Calu3 (cell line): ENCODE results near the gene OR4C3. TPM values are rescaled to one million over a fixed set of nuclear protein-coding genes. Genes with fewer than 3 reads are reported as not detected.
"Not testable (repeated sequence)": the region's sequence is repeated elsewhere in the genome, so short reads cannot be mapped to it uniquely, and the experiment has no call there.

Source experiments
- BruUV-seq: library from RNA; stranded (reverse); fragments of 400-500 nt; replicated peaks from 2 replicates; lab custom pipeline; 2021; lab: Mats Ljungman, UMichigan
- CTCF ChIA-PET: fragments of 300-600 bp; sonication (Branson Sonifier 250); formaldehyde crosslinking; loops from one replicate; lab custom pipeline; 2022; ENCODE audit warnings: antibody characterized with exemption; lab: Charles Lee
- DNase-seq: peaks from one replicate; pipeline ENCODE4 v3.0.0; 2022
- H3K27ac Mint-ChIP-seq: one replicate; pipeline ENCODE4 v1.8.0; 2022; ENCODE audit warnings: mixed read lengths; ENCODE audit not compliant: unreplicated experiment
- H3K27me3 Mint-ChIP-seq: one replicate; pipeline ENCODE4 v1.8.0; 2022; ENCODE audit warnings: mixed read lengths; ENCODE audit not compliant: unreplicated experiment
- H3K36me3 Mint-ChIP-seq: one replicate; pipeline ENCODE4 v1.8.0; 2022; ENCODE audit warnings: mild to moderate bottlenecking, moderate library complexity, mixed read lengths; ENCODE audit not compliant: insufficient read depth, unreplicated experiment
- H3K4me1 Mint-ChIP-seq: one replicate; pipeline ENCODE4 v1.8.0; 2022; ENCODE audit warnings: mild to moderate bottlenecking, low read depth, mixed read lengths; ENCODE audit not compliant: unreplicated experiment
- H3K4me3 Mint-ChIP-seq: one replicate; pipeline ENCODE4 v1.8.0; 2022; ENCODE audit warnings: mild to moderate bottlenecking, low read depth, moderate library complexity, mixed read lengths; ENCODE audit not compliant: unreplicated experiment
- H3K9me3 Mint-ChIP-seq: one replicate; pipeline ENCODE4 v1.8.0; 2022; ENCODE audit warnings: low read depth, mixed read lengths; ENCODE audit not compliant: unreplicated experiment
- CTCF ChIP-seq: fragments of 200-600 bp; IDR thresholded peaks from one replicate; pipeline ENCODE4 v1.8.0; 2022; ENCODE audit warnings: antibody characterized with exemption; ENCODE audit not compliant: unreplicated experiment
- intact Hi-C: fragments of 100-400 bp; cut with micrococcal nuclease; formaldehyde crosslinking; loops from one replicate; pipeline ENCODE4 v1.10.0; 2022; ENCODE audit not compliant: unreplicated experiment
- total RNA-seq: library from RNA; stranded (reverse); gene quantifications from 2 replicates; pipeline ENCODE4 v1.2.3, GENCODE V29; 2022

Gene OR4C3
- total RNA-seq, 1 experiment from 2014 or later = not detected

GRCh38 chr11:48341466-48341865, 16.7 kb downstream of the OR4C3 start:
- CTCF ChIA-PET = no interaction called here
- TF ChIP-seq CTCF = no peak
- Mint-ChIP-seq H3K36me3 (no peaks in the 10 kb centered on the region), H3K27ac (no peak overlapping the region), H3K4me1 (no peaks in the 10 kb centered on the region), H3K27me3 (no peaks in the 10 kb centered on the region), H3K9me3 (peaks cover 3% of the 10 kb centered on the region), H3K4me3 (no peak overlapping the region)
- no TSS peak for BruUV-seq
- DNase-seq = no peak
- intact Hi-C loops = no loop called here

- H3K27me3 Mint-ChIP-seq, CTCF ChIA-PET, H3K4me3 Mint-ChIP-seq, intact Hi-C loops, H3K9me3 Mint-ChIP-seq, H3K4me1 Mint-ChIP-seq, BruUV-seq, H3K27ac Mint-ChIP-seq, DNase-seq, H3K36me3 Mint-ChIP-seq: not testable (repeated sequence)
Observed at GRCh38 chr11:48342505-48342904, 17.8 kb downstream of the OR4C3 start.

- intact Hi-C loops, H3K4me3 Mint-ChIP-seq, H3K9me3 Mint-ChIP-seq, DNase-seq, H3K36me3 Mint-ChIP-seq, CTCF ChIA-PET, H3K4me1 Mint-ChIP-seq, BruUV-seq, H3K27me3 Mint-ChIP-seq, H3K27ac Mint-ChIP-seq: not testable (repeated sequence)
Observed at GRCh38 chr11:48346286-48346685, 21.6 kb downstream of the OR4C3 start.

- Mint-ChIP-seq H3K36me3 (no peaks in the 10 kb centered on the region), H3K4me3 (no peak overlapping the region), H3K9me3 (peaks cover 5% of the 10 kb centered on the region), H3K27ac (no peak overlapping the region), H3K27me3 (no peaks in the 10 kb centered on the region), H3K4me1 (no peaks in the 10 kb centered on the region)
- BruUV-seq = no TSS peak
- no peak for TF ChIP-seq CTCF
- CTCF ChIA-PET = no interaction called here
- intact Hi-C loops = no loop called here
- no peak for DNase-seq
Observed at GRCh38 chr11:48354013-48354412, 29.3 kb downstream of the OR4C3 start.

- DNase-seq = no peak
- H3K36me3 Mint-ChIP-seq = no peaks in the 10 kb centered on the region
- no peak for TF ChIP-seq CTCF
- H3K9me3 Mint-ChIP-seq = peaks cover 10% of the 10 kb centered on the region
- CTCF ChIA-PET = no interaction called here
- no peaks in the 10 kb centered on the region for H3K4me1 Mint-ChIP-seq
- no peaks in the 10 kb centered on the region for H3K27me3 Mint-ChIP-seq
- intact Hi-C loops = no loop called here
- no peak overlapping the region for H3K27ac Mint-ChIP-seq
- no peak overlapping the region for H3K4me3 Mint-ChIP-seq
- no TSS peak for BruUV-seq
Observed at GRCh38 chr11:48354677-48355076, 30.0 kb downstream of the OR4C3 start.

- H3K4me3 Mint-ChIP-seq, CTCF ChIA-PET, H3K36me3 Mint-ChIP-seq, DNase-seq, BruUV-seq, H3K27ac Mint-ChIP-seq, intact Hi-C loops, H3K27me3 Mint-ChIP-seq, H3K4me1 Mint-ChIP-seq: not testable (repeated sequence)
- peaks cover 13% of the 10 kb centered on the region for H3K9me3 Mint-ChIP-seq
Observed at GRCh38 chr11:48361289-48361688, 36.6 kb downstream of the OR4C3 start.
